Thoracic aorta (tissue), 2 donors: ENCODE data around the gene STOX2. TPM values are rescaled to one million over a fixed set of nuclear protein-coding genes. Genes with fewer than 3 reads are reported as not detected.

ENCODE experiments used
- ATAC-seq: fragments of 150-250 bp; one replicate; pipeline ENCODE4 v1.8.0; 2017; ENCODE audit warnings: low read depth; ENCODE audit not compliant: insufficient number of reproducible peaks, low FRiP score
- DNase-seq: peaks from one replicate; pipeline ENCODE4 v3.0.0-alpha.2; 2020; ENCODE audit warnings: low spot score
- H3K27ac ChIP-seq, 2 donors: fragments of 200-600 bp; sonication (generic); 1 replicate in 1 of 2; 2 replicates in 1 of 2; pipeline ENCODE4 v1.5.1; 2016; ENCODE audit warnings: mild to moderate bottlenecking in 2 of 2, moderate library complexity in 2 of 2
- H3K27me3 ChIP-seq: fragments of 200-600 bp; sonication (generic); replicated peaks from 2 replicates; pipeline ENCODE4 v1.6.0; 2016; ENCODE audit warnings: mild to moderate bottlenecking; ENCODE audit not compliant: insufficient read depth
- H3K36me3 ChIP-seq: fragments of 200-600 bp; sonication (generic); one replicate; pipeline ENCODE4 v1.5.1; 2016
- H3K4me1 ChIP-seq, 2 donors: fragments of 200-600 bp; sonication (generic); 1 replicate in 1 of 2; 2 replicates in 1 of 2; pipeline versions ENCODE4 v1.5.1 to v1.6.0; 2016; ENCODE audit warnings: low read depth in 2 of 2, mild to moderate bottlenecking in 1 of 2; ENCODE audit not compliant: control insufficient read depth in 1 of 2
- H3K4me3 ChIP-seq: fragments of 200-600 bp; sonication (generic); 2 replicates; pipeline ENCODE4 v1.5.1; 2016; ENCODE audit warnings: mild to moderate bottlenecking
- H3K9me3 ChIP-seq: fragments of 200-600 bp; sonication (generic); 2 replicates; pipeline ENCODE4 v1.5.1; 2016
- CTCF ChIP-seq: fragments of 200-600 bp; sonication (generic); IDR thresholded peaks from one replicate; pipeline ENCODE4 v1.5.1; 2019; ENCODE audit warnings: antibody characterized with exemption
- total RNA-seq, 2 donors: library from RNA; depleted of rRNA; stranded (reverse); fragments of >200 nt; gene quantifications; one replicate each; pipeline versions ENCODE4 v1.1.0 to v1.2.3, GENCODE V29; 2016

Gene STOX2
- total RNA-seq, 2 donors from 2014 or later: 5.9 to 20.2 TPM

GRCh38 chr4:183988874-183989273 is 83.8 kb downstream of the STOX2 start:
- no peaks in the 10 kb centered on the region for H3K9me3 ChIP-seq
- no peaks in the 10 kb centered on the region for H3K36me3 ChIP-seq
- no peak for ATAC-seq
- H3K4me1 ChIP-seq: peaks cover 0 to 21% of the 10 kb centered on the region in 2 donors
- H3K27me3 ChIP-seq: no peaks in the 10 kb centered on the region
- H3K27ac ChIP-seq: peak overlapping the region; percentile 57 to 73
- TF ChIP-seq CTCF: no peak
- peak overlapping the region; percentile 68 for H3K4me3 ChIP-seq
- DNase-seq: no peak

GRCh38 chr4:183989461-183989860 is 84.4 kb downstream of the STOX2 start:
- no peak for TF ChIP-seq CTCF
- H3K9me3 ChIP-seq: no peaks in the 10 kb centered on the region
- H3K27me3 ChIP-seq: no peaks in the 10 kb centered on the region
- ATAC-seq (no peak), DNase-seq (no peak)
- peaks cover 0 to 21% of the 10 kb centered on the region in 2 donors for H3K4me1 ChIP-seq
- H3K27ac ChIP-seq: peak overlapping the region in 1 of 2 donors; percentile 8
- H3K36me3 ChIP-seq: no peaks in the 10 kb centered on the region
- no peak overlapping the region for H3K4me3 ChIP-seq

GRCh38 chr4:183989931-183990330 is 84.8 kb downstream of the STOX2 start:
- no peak overlapping the region for H3K4me3 ChIP-seq
- ATAC-seq: no peak
- H3K27ac ChIP-seq: no peak overlapping the region
- DNase-seq: no peak
- no peaks in the 10 kb centered on the region for H3K36me3 ChIP-seq
- no peaks in the 10 kb centered on the region for H3K9me3 ChIP-seq
- no peaks in the 10 kb centered on the region for H3K27me3 ChIP-seq
- no peak for TF ChIP-seq CTCF
- H3K4me1 ChIP-seq: peaks cover 0 to 21% of the 10 kb centered on the region in 2 donors

GRCh38 chr4:183993676-183994075 is 88.6 kb downstream of the STOX2 start:
- no peaks in the 10 kb centered on the region for H3K9me3 ChIP-seq
- DNase-seq: no peak
- H3K4me1 ChIP-seq: peaks cover 0 to 24% of the 10 kb centered on the region in 2 donors
- ATAC-seq: no peak
- H3K27ac ChIP-seq: no peak overlapping the region
- no peak overlapping the region for H3K4me3 ChIP-seq
- no peaks in the 10 kb centered on the region for H3K36me3 ChIP-seq
- TF ChIP-seq CTCF: no peak
- no peaks in the 10 kb centered on the region for H3K27me3 ChIP-seq

- no peak for ATAC-seq
Observed at GRCh38 chr4:183995570-183995969, 90.5 kb downstream of the STOX2 start.

More at GRCh38 chr4:183995570-183995969, 90.5 kb downstream of the STOX2 start:
- Histone ChIP-seq H3K36me3 (no peaks in the 10 kb centered on the region), H3K9me3 (no peaks in the 10 kb centered on the region), H3K27me3 (no peaks in the 10 kb centered on the region), H3K4me3 (peak overlapping the region; percentile 6), H3K27ac (no peak overlapping the region), H3K4me1 (peaks cover 0 to 11% of the 10 kb centered on the region in 2 donors)
- DNase-seq: no peak
- no peak for TF ChIP-seq CTCF
